ENCODE results near the gene NINJ2. TPM values are rescaled to one million over a fixed set of nuclear protein-coding genes. Genes with fewer than 3 reads are reported as not detected.
"Not testable (repeated sequence)": the region's sequence is repeated elsewhere in the genome, so short reads cannot be mapped to it uniquely, and the experiment has no call there.

Gene NINJ2
- total RNA-seq, result 10 to 100 TPM in 1 of 2 experiments, 1 to 10 TPM in 1; 8.0 to 10.6 TPM

DNA sequence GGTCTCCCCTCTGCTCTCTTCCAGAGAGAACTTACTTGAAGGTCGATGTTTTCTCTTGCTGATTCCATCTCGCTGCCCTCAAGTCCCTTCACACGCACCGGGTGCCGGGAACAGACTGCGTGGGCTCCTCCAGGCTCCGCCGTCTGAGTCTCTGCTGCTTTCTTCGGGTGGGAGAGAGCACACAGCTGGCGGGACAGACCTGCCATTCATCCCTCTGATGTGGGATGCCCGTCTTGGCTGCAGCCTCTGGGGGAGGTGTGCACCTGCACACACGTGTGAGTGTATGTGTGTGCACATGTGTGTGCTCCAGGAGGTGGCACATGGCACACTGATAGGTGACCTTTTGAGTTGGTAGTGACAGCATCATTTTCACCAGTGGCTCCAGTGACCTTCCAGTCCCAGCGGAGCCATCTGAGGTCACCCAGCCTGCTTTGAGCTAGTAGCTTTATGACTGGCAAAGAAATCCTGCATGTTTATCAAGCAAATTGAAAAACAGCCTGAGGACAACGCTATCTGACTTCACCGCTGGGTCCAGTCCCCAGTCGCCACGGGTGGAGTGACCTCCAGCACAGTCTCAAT lies at the start of gene NINJ2:
Gene NINJ2 (minus strand): TSS at position 153 of the 579 bp plus-strand sequence. CDS start 85 bp downstream, at position 68.
- CTCF ChIA-PET, result interaction anchor here (1.1 to 2.2 kb wide), 5 partner anchors 11 to 91 kb away, joined by 3 to 11 read pairs (median 6); no protein-coding TSS in a partner anchor
- DNase-seq, result no peak
- H3K36me3 Mint-ChIP-seq (ENCODE audit: low read depth), result no peaks in the 10 kb centered on the region
- peaks cover 44% of the 10 kb centered on the region for H3K4me1 Mint-ChIP-seq (ENCODE audit: low read depth)
- peak within 1 kb of the TSS; percentile 78 for H3K27ac Mint-ChIP-seq
- POLR2A ChIA-PET, result interaction anchor here (0.6 to 1.3 kb wide), 3 partner anchors 11 to 151 kb away, joined by 3 to 5 read pairs (median 3); no protein-coding TSS in a partner anchor
- H3K27me3 Mint-ChIP-seq (ENCODE audit: low read depth), result no peaks in the 10 kb centered on the region
- peak; percentile 21 for ATAC-seq
- peak within 1 kb of the TSS; percentile 52 for H3K4me3 Mint-ChIP-seq
- H3K9me3 Mint-ChIP-seq (ENCODE audit: insufficient read depth), result no peaks in the 10 kb centered on the region

- Mint-ChIP-seq H3K36me3 (ENCODE audit: low read depth) (no peaks in the 10 kb centered on the region), H3K9me3 (ENCODE audit: insufficient read depth) (no peaks in the 10 kb centered on the region), H3K4me3 (no peak overlapping the region), H3K27ac (no peak overlapping the region), H3K27me3 (ENCODE audit: low read depth) (no peaks in the 10 kb centered on the region), H3K4me1 (ENCODE audit: low read depth) (peaks cover 26% of the 10 kb centered on the region)
- ATAC-seq (no peak), DNase-seq (no peak)
- ChIA-PET CTCF (interaction anchor here (0.7 to 2.8 kb wide), 6 partner anchors 9 to 43 kb away, joined by 3 to 12 read pairs (median 4); no protein-coding TSS in a partner anchor), POLR2A (interaction anchor here (0.8 kb wide), 1 partner anchor 17 kb away, joined by 3 read pairs; no protein-coding TSS in a partner anchor)
These were observed 49.1 kb upstream of the NINJ2 start for GRCh38 chr12:712172-712863.

DNA sequence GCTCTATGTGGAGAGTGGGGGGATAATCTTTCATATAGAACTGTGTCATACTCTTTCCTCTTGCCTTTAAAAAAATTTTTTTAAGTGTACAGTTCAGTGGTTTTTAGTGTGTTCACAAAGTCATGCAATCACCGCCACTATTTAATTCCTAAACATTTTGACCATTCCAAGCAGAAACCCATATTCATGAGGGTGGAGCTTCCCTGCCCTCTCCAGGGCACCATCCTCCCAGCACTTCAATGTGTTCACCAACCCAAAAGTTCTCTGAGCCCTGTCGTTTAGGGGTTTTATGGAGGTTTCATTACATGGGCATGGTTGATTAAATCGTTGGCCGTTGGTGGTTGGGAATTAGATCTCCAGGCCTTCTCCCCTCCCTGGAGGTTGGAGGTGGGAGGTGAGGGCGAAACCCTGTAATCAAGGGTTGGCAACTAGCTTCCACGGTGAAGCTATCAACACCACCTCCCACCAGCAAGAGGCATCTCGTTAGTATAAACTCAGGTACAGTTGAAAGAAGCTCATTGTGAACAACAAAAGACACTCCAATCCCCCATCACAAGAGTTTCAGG lies 46.3 kb upstream of the NINJ2 start:
- H3K4me1 Mint-ChIP-seq (ENCODE audit: low read depth), result peaks cover 18% of the 10 kb centered on the region
- DNase-seq, result no peak
- ATAC-seq, result no peak

DNA sequence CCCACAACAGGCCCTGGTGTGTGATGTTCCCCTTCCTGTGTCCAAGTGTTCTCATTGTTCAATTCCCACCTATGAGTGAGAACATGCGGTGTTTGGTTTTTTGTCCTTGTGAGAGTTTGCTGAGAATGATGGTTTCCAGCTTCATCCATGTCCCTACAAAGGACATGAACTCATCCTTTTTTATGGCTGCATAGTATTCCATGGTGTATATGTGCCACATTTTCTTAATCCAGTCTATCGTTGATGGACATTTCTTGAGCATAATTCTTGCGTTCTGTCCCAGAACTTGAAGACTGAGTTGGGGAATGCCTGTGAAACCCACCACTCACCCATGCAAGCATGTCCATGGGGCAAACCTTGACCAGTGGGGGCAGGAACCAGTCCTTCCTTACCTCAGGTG lies 44.8 kb upstream of the NINJ2 start:
- H3K4me3 Mint-ChIP-seq; ATAC-seq; CTCF ChIA-PET; POLR2A ChIA-PET; H3K27ac Mint-ChIP-seq; DNase-seq; H3K36me3 Mint-ChIP-seq (ENCODE audit: low read depth); H3K27me3 Mint-ChIP-seq (ENCODE audit: low read depth); H3K9me3 Mint-ChIP-seq (ENCODE audit: insufficient read depth): not testable (repeated sequence)
- peaks cover 17% of the 10 kb centered on the region for H3K4me1 Mint-ChIP-seq (ENCODE audit: low read depth)

More for the DNA sequence above, 46.3 kb upstream of the NINJ2 start:
- H3K9me3 Mint-ChIP-seq (ENCODE audit: insufficient read depth), result no peaks in the 10 kb centered on the region
- ChIA-PET CTCF (interaction anchor here (1.8 kb wide), 1 partner anchor 42 kb away, joined by 7 read pairs; no protein-coding TSS in a partner anchor), POLR2A (interaction anchor here (0.8 kb wide), 1 partner anchor 18 kb away, joined by 3 read pairs; no protein-coding TSS in a partner anchor)
- H3K36me3 Mint-ChIP-seq (ENCODE audit: low read depth), result no peaks in the 10 kb centered on the region
- no peak overlapping the region for H3K4me3 Mint-ChIP-seq
- no peak overlapping the region for H3K27ac Mint-ChIP-seq
- H3K27me3 Mint-ChIP-seq (ENCODE audit: low read depth), result no peaks in the 10 kb centered on the region

DNA sequence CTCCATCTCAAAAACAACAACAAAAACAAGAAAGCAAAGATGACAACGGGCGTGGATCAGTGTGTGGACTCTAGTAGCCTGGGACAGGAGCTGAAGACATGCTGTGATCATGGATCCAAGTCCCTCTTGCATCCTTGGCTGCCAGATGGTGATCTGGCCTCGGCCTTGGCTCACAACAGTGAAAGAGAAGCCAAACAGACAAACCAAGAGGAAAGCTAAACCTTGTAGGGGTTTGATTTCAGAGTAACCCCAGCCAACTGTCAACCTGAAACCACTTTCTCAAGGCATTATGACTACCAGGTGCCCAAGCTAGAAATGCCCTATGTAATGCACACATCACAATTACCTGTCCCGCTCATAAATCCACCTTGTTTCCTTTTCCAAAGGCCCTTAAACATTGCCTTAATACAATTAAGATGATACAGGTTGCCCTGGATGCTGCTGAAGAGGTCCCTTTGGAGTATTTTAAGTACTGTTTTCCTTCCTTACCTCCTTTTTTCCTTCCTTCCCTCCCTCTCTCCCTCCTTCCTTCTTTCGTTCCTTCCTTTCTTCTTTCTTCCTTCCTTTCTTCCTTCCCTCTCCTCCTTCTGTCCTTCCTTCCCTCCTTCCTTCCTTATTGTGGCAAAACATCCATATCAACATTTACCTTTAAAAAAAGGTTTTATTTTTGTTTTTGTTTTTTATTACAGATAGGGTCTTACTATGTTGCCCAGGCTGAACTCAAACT lies 41.4 kb upstream of the NINJ2 start:
- CTCF ChIA-PET, result interaction anchor here (1.7 kb wide), 1 partner anchor 47 kb away, joined by 5 read pairs; no protein-coding TSS in a partner anchor
- Mint-ChIP-seq H3K4me1 (ENCODE audit: low read depth) (peaks cover 9% of the 10 kb centered on the region), H3K27ac (no peak overlapping the region), H3K36me3 (ENCODE audit: low read depth) (peaks cover under 1% of the 10 kb centered on the region), H3K4me3 (no peak overlapping the region), H3K9me3 (ENCODE audit: insufficient read depth) (no peaks in the 10 kb centered on the region), H3K27me3 (ENCODE audit: low read depth) (no peaks in the 10 kb centered on the region)
- DNase-seq (no peak), ATAC-seq (no peak)
- POLR2A ChIA-PET, result interaction anchor here (0.7 kb wide), 1 partner anchor 19 kb away, joined by 3 read pairs; no protein-coding TSS in a partner anchor

DNA sequence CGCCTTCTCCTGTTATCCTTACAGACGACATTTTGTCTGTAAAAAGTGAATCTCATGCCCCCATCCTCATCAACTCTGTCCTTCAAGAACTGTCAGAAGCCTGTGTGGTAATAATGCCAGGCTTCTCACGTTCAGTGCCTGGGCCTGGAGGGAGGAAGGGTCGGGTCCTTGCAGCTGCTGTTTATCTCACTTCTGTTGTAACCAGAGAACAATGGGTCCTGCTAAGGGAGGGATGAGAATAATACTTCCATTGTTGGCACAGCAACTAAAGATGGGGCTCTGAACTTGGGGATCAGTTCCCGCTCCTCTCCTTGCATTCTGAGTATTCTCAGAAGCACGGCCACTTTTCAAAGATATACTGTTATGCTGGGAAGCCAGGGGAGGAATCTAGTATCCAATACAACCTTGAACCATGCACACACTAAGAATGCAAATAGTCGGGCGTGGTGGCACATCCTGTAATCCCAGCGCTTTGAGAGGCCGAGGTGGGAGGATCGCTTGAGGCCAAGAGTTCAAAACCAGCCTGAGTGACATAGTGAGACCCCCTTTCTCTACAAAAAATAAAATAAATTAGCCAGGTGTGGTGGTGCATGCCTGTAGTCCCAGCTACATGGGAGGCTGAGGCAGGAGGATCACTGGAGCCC lies 38.8 kb upstream of the NINJ2 start:
- DNase-seq (no peak), ATAC-seq (no peak)
- H3K9me3 Mint-ChIP-seq (ENCODE audit: insufficient read depth), result peaks cover 13% of the 10 kb centered on the region
- peaks cover 18% of the 10 kb centered on the region for H3K36me3 Mint-ChIP-seq (ENCODE audit: low read depth)
- CTCF ChIA-PET, result no interaction called here
- H3K4me1 Mint-ChIP-seq (ENCODE audit: low read depth), result peaks cover 22% of the 10 kb centered on the region
- no peak overlapping the region for H3K27ac Mint-ChIP-seq
- POLR2A ChIA-PET, result no interaction called here
- H3K27me3 Mint-ChIP-seq (ENCODE audit: low read depth), result no peaks in the 10 kb centered on the region
- no peak overlapping the region for H3K4me3 Mint-ChIP-seq

- DNase-seq, result no peak
- CTCF ChIA-PET, result interaction anchor here (1.0 kb wide), 1 partner anchor 50 kb away, joined by 5 read pairs; no protein-coding TSS in a partner anchor
- POLR2A ChIA-PET, result interaction anchor here (0.7 kb wide), 1 partner anchor 17 kb away, joined by 3 read pairs; no protein-coding TSS in a partner anchor
- Mint-ChIP-seq H3K27ac (no peak overlapping the region), H3K36me3 (ENCODE audit: low read depth) (peaks cover 23% of the 10 kb centered on the region), H3K9me3 (ENCODE audit: insufficient read depth) (peaks cover 21% of the 10 kb centered on the region), H3K27me3 (ENCODE audit: low read depth) (no peaks in the 10 kb centered on the region), H3K4me1 (ENCODE audit: low read depth) (peaks cover 39% of the 10 kb centered on the region), H3K4me3 (no peak overlapping the region)
- ATAC-seq, result no peak
These were observed 36.8 kb upstream of the NINJ2 start for GRCh38 chr12:700016-700415.

DNA sequence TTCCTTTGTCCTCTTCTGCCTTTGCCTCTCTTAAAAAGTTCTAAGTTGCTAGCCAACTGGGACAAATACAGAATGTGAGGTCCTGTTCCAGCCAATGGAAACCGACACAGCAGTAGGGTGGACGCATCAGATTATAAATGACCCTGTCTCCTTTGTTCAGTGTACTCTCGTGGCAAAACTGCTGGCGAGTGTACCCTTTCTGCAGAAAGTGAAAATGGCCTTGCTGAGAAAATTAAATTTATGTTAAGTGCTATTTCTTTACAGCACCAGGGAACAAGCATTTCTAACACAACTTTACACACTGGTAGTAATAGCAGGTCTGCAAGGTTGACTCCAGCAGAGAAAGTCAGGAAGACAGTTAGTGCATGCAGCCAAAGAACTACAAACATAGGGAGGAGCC lies 35.0 kb upstream of the NINJ2 start:
- ATAC-seq; DNase-seq; POLR2A ChIA-PET; H3K27me3 Mint-ChIP-seq (ENCODE audit: low read depth); H3K4me3 Mint-ChIP-seq: not testable (repeated sequence)
- H3K36me3 Mint-ChIP-seq (ENCODE audit: low read depth), result peaks cover 29% of the 10 kb centered on the region
- peaks cover 36% of the 10 kb centered on the region for H3K4me1 Mint-ChIP-seq (ENCODE audit: low read depth)
- CTCF ChIA-PET, result interaction anchor here (1.1 kb wide), 1 partner anchor 122 kb away, joined by 4 read pairs; no protein-coding TSS in a partner anchor
- peaks cover 21% of the 10 kb centered on the region for H3K9me3 Mint-ChIP-seq (ENCODE audit: insufficient read depth)
- H3K27ac Mint-ChIP-seq, result peak overlapping the region; percentile 80

DNA sequence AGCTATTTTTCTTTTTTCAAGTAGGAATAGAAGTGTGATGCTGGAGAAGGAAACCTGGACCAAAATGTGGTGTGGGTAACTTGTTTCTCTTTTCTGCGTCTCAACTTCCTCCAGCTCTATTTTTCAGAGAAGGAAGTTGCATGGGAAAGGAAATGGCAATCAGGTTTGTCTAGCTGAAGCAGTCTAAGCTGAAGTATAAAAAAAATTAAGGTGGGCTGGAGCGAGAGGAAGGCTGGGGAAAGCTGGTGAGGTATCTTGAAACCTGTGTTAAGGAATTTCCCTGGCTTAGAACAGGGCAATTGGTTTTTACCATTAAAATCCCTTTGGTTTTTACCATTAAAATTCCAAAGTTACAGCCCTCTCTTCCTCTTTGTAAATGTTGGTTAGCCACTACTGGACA lies 34.2 kb upstream of the NINJ2 start:
- CTCF ChIA-PET, result interaction anchor here (0.8 to 1.3 kb wide), 4 partner anchors 12 to 121 kb away, joined by 3 to 7 read pairs (median 4); no protein-coding TSS in a partner anchor
- H3K27me3 Mint-ChIP-seq (ENCODE audit: low read depth), result no peaks in the 10 kb centered on the region
- H3K4me3 Mint-ChIP-seq, result peak overlapping the region; percentile 17
- DNase-seq (no peak), ATAC-seq (peak; percentile 44)
- peaks cover 29% of the 10 kb centered on the region for H3K36me3 Mint-ChIP-seq (ENCODE audit: low read depth)
- H3K9me3 Mint-ChIP-seq (ENCODE audit: insufficient read depth), result peaks cover 21% of the 10 kb centered on the region
- H3K4me1 Mint-ChIP-seq (ENCODE audit: low read depth), result peaks cover 36% of the 10 kb centered on the region
- H3K27ac Mint-ChIP-seq, result peak overlapping the region; percentile 80
- POLR2A ChIA-PET, result interaction anchor here (0.8 to 1.1 kb wide), 2 partner anchors 24 to 32 kb away, joined by 3 to 4 read pairs; no protein-coding TSS in a partner anchor

DNA sequence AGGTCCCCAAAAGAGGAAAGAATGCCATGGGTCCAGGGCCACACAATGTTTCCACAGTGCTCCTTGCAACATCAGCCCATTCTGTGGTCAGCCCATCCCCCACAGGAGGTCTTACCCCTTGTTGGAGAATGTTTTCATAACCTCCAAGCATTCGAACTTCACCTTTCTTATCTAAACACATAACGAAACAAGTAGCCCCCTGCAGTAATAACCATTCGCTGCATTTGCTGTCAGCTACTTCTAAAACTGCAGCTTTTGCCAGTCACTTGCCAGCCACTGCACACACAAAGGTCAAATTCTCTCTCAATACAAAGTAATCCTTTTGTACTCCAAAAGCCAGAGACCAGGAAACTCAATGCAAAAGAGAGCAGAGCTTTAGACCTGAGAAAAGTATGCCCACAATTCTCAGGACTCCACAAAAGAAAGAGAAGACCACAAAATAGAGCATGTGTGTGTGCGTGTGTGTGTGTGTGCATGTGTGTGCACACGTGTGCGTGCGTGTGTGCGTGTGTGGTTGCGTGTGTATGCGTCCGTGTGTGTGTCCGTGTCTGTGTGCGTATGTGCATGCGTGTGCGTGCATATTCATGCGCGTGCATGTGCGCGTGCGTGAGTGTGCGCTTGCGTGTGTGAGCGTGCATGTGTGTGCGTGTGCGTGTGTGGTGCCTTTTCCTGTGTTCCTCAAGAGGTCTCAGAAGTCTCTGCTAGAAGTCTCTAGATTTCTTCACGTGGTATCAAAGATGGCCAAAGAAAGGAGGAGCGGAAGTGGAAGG lies 31.7 kb upstream of the NINJ2 start:
- ATAC-seq (no peak), DNase-seq (no peak)
- Mint-ChIP-seq H3K9me3 (ENCODE audit: insufficient read depth) (peaks cover 21% of the 10 kb centered on the region), H3K36me3 (ENCODE audit: low read depth) (peaks cover 29% of the 10 kb centered on the region), H3K27ac (no peak overlapping the region), H3K4me1 (ENCODE audit: low read depth) (peaks cover 36% of the 10 kb centered on the region), H3K4me3 (no peak overlapping the region), H3K27me3 (ENCODE audit: low read depth) (no peaks in the 10 kb centered on the region)
- ChIA-PET CTCF (interaction anchor here (0.9 to 1.6 kb wide), 5 partner anchors 10 to 57 kb away, joined by 3 to 5 read pairs (median 3); no protein-coding TSS in a partner anchor), POLR2A (interaction anchor here (0.6 kb wide), 1 partner anchor 49 kb away, joined by 3 read pairs; no protein-coding TSS in a partner anchor)
